ENCODE data around the gene VPS13D.
A peak's percentile ranks its signal among the peaks of the same experiment; 100 is the strongest.
"Not testable (repeated sequence)": the region's sequence is repeated elsewhere in the genome, so short reads cannot be mapped to it uniquely, and the experiment has no call there.

Gene VPS13D

DNA sequence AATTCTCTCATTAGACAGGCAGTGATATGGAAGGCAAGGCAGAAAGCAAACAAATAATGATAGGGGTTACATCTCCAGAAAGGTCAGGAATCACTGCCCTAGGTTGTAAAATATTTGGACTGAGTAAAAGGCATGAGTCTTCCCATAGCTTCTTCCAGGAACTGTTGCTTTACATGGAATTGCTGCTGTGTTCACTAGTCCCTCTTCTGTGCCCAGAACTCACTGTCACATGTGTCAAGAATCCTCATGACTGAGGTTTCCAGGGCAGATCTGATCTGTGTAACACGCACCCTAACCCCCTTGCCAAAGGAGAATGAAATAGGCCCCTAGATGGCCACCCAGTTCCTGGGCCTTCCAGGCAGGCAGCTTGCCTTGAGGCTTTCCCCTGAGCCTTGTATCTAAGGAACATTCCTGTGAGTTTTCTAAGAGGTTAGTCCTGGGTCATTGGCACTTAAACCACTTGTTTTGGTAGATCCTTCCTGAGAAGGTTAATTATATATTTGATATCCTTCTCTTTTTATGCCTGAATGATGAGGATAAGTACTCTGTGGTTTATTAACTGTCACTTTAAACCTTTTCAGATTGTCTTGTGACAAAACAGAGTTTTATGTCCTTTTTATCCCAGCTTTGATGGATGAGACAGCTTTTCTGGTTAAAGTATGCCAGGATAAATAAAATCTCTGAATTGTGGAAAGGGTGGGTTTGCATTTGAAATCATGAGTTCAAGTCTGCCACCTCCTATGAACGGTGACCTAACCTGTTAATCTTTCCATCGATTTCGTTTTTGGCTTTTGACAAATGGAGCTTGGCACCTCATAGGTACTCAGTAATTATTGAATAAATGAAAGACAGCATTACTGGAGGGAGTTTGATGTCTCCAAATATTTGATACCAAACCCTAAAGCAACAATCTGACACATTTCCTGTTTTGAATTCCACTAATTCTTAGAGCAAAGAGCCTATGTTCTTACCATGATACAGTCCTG, 224.9 kb downstream of the VPS13D start:
- TF ChIP-seq, protein P1, sequence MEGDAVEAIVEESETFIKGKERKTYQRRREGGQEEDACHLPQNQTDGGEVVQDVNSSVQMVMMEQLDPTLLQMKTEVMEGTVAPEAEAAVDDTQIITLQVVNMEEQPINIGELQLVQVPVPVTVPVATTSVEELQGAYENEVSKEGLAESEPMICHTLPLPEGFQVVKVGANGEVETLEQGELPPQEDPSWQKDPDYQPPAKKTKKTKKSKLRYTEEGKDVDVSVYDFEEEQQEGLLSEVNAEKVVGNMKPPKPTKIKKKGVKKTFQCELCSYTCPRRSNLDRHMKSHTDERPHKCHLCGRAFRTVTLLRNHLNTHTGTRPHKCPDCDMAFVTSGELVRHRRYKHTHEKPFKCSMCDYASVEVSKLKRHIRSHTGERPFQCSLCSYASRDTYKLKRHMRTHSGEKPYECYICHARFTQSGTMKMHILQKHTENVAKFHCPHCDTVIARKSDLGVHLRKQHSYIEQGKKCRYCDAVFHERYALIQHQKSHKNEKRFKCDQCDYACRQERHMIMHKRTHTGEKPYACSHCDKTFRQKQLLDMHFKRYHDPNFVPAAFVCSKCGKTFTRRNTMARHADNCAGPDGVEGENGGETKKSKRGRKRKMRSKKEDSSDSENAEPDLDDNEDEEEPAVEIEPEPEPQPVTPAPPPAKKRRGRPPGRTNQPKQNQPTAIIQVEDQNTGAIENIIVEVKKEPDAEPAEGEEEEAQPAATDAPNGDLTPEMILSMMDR (IDR thresholded peaks at IDR 0.05; ENCODE audit: low read depth, low read length): no peak
- in situ Hi-C loops (cut with HindIII; ENCODE audit: low sequenced_read_pairs): no loop called here
- peak; percentile 72 for DNase-seq (ENCODE audit: low read depth, low spot score)
- no peak overlapping the region for H3K4me3 ChIP-seq (ENCODE audit: low read depth, low read length)

DNA sequence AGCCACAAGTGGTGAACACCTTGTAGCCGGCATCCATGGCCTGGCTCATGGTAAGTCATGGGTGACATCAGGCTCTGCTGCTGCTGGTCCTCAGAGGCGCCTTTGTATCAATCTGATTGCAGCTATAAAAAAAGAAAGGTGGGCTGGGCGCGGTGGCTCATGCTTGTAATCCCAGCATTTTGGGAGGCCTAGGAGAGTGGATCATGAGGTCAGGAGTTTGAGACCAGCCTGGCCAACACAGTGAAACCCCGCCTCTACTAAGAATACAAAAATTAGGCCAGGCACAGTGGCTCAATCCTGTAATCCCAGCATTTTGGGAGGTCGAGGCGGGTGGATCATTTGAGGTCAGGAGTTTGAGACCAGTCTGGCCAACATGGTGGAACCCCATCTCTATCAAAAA, 226.3 kb downstream of the VPS13D start:
- in situ Hi-C loops (cut with HindIII; ENCODE audit: low sequenced_read_pairs); H3K4me3 ChIP-seq (ENCODE audit: low read depth, low read length); DNase-seq (ENCODE audit: low read depth, low spot score): not testable (repeated sequence)

DNA sequence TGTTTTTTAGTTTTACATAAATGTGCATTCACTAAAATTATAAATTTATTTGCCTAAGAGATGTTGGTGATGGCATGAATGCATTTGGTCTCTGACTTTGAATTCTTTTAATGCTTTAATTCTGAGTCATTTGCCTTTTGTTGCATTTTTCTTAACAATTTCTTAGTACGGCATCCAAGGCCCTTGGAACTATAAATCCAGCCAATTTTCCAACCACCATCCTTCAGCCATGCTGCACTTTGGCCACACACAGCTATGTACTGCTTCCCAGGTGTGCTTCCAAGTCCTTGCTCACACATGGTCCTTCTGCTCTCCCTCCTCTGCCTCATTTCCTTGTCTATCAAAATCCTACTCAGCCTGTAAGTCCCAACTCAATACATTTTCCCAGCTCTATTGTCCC, 227.1 kb downstream of the VPS13D start:
- in situ Hi-C loops (cut with HindIII; ENCODE audit: low sequenced_read_pairs): no loop called here
- DNase-seq (ENCODE audit: low read depth, low spot score): peak; percentile 78
- TF ChIP-seq, protein P1 (IDR thresholded peaks at IDR 0.05; ENCODE audit: low read depth, low read length): no peak
- no peak overlapping the region for H3K4me3 ChIP-seq (ENCODE audit: low read depth, low read length)

DNA sequence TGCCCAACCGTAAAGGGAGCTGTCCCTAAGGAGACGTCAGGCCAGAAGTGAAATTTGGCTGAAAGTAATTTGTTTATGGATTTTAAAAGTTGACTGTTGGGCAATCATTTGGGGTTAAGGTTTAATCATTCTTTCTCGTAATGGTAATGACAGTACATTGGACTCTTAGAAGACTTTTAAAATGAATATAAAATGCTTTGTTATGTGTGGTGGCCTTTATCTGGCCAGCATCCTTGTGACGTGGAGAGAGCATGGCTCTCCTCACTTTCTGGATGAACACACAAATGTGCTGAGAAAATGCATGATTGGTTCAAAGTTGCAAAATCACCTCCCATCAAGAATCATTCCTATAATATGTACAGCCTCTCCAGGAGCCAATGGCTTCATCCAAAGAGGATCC, 227.9 kb downstream of the VPS13D start:
- no peak overlapping the region for H3K4me3 ChIP-seq (ENCODE audit: low read depth, low read length)
- TF ChIP-seq, protein P1 (IDR thresholded peaks at IDR 0.05; ENCODE audit: low read depth, low read length): no peak
- in situ Hi-C loops (cut with HindIII; ENCODE audit: low sequenced_read_pairs): no loop called here

DNA sequence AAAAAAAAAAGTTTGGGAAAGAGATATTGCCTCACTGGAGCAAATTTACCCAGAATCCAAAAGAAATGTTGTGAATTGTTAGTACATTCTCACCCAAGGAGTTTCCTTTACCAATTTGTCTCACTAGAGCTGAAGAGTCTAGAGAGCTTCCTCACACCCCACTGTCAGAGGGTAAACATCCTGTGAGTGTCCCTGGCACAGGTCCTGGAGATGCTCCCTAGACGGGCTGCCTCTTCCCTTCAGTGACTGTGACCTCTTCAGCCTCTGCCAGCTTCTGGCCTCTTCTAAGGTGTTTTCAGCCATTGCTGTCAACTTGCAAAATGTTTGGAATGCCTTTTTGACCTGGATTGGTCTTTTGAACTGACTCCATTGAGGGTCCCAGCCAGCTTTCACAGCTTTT, 228.7 kb downstream of the VPS13D start:
- TF ChIP-seq, protein P1 (IDR thresholded peaks at IDR 0.05; ENCODE audit: low read depth, low read length): no peak
- in situ Hi-C loops (cut with HindIII; ENCODE audit: low sequenced_read_pairs): no loop called here
- no peak for DNase-seq (ENCODE audit: low read depth, low spot score)
- H3K4me3 ChIP-seq (ENCODE audit: low read depth, low read length): no peak overlapping the region

More for the DNA sequence above, 227.9 kb downstream of the VPS13D start:
- DNase-seq (ENCODE audit: low read depth, low spot score): no peak

DNA sequence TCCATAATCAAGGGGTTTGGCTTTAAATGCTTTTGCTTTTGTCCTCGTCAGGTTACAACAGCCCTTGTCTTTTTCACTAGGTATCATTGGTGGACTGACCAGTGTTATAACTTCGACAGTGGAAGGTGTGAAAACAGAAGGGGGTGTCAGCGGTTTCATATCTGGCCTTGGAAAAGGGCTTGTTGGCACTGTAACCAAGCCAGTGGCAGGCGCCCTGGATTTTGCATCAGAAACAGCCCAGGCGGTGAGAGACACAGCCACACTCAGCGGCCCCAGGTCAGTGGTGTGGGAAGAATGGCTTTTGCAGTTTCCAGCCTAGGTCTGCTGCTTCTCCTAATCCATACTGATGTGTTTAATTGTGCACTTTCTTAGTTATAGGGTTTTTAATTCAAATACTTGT, 230.3 kb downstream of the VPS13D start:
- in situ Hi-C loops (cut with HindIII; ENCODE audit: low sequenced_read_pairs): no loop called here
- H3K4me3 ChIP-seq (ENCODE audit: low read depth, low read length): no peak overlapping the region
- TF ChIP-seq, protein P1 (IDR thresholded peaks at IDR 0.05; ENCODE audit: low read depth, low read length): no peak
- no peak for DNase-seq (ENCODE audit: low read depth, low spot score)

DNA sequence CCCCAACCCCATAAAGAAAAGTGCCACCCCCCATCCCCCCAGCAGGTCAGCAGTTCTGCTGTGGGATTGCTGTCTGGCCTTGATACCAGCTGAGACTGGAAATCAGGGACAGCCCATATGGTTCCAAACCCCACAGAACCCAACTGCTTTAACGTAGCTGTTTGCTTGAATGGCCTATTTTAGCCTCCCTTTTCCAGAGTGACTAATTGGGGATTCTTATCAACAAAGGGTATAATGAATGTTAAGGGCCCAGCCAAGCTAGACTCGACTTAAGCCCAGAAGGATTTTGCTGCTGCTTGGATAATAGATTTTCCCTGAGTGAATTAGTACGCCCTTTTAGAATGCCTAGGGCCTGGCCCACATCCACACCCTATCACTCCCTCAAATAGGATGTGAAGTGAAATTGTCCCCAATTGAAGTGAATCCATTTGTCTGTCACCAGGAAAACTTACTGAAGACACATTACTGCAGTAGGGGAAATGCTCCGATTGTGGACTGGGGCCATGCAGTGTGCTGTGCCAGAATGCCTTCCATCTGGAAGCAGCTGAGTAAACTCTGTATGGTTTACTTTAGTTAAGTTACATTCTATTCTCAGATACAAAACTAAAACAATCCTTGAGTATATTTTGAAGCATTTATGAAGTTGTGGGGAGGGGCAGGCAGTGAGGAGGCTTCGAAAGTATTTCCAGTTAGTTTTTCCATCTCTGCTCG, 231.2 kb downstream of the VPS13D start:
- TF ChIP-seq, protein P1 (IDR thresholded peaks at IDR 0.05; ENCODE audit: low read depth, low read length): no peak
- no peak overlapping the region for H3K4me3 ChIP-seq (ENCODE audit: low read depth, low read length)
- in situ Hi-C loops (cut with HindIII; ENCODE audit: low sequenced_read_pairs): no loop called here
- DNase-seq (ENCODE audit: low read depth, low spot score): peak; percentile 83
